Ishikawa (cell line): ENCODE measurements around the gene NOS1AP.
A peak's percentile ranks its signal among the peaks of the same experiment; 100 is the strongest.

Source experiments
- CEBPB ChIP-seq: IDR thresholded peaks from 2 replicates; pipeline ENCODE4 v1.6.1; 2012
- CREB1 ChIP-seq: IDR thresholded peaks from 2 replicates; pipeline ENCODE4 v1.6.1; 2012; ENCODE audit warnings: low read depth
- EGR1 ChIP-seq: IDR thresholded peaks from 2 replicates; pipeline ENCODE4 v1.6.1; 2012
- EP300 ChIP-seq: IDR thresholded peaks from 2 replicates; pipeline ENCODE4 v1.6.1; 2012; ENCODE audit warnings: borderline replicate concordance
- FOXM1 ChIP-seq: IDR thresholded peaks from 2 replicates; pipeline ENCODE4 v1.6.1; 2012; ENCODE audit warnings: low read depth, borderline replicate concordance
- MAX ChIP-seq: IDR thresholded peaks from 2 replicates; pipeline ENCODE4 v1.6.1; 2012
- NFIC ChIP-seq: IDR thresholded peaks from 2 replicates; pipeline ENCODE4 v1.6.1; 2012
- RAD21 ChIP-seq: IDR thresholded peaks from 2 replicates; pipeline ENCODE4 v1.6.1; 2012; ENCODE audit warnings: low read depth
- TAF1 ChIP-seq: IDR thresholded peaks from 2 replicates; pipeline ENCODE4 v1.6.1; 2012; ENCODE audit warnings: low read depth, mild to moderate bottlenecking
- TCF12 ChIP-seq: IDR thresholded peaks from 2 replicates; pipeline ENCODE4 v1.6.1; 2012; ENCODE audit warnings: low read depth
- TEAD4 ChIP-seq: IDR thresholded peaks from 2 replicates; pipeline ENCODE4 v1.6.1; 2012
- YY1 ChIP-seq: IDR thresholded peaks from 2 replicates; pipeline ENCODE4 v1.6.1; 2012; ENCODE audit warnings: low read depth
- ZBTB7A ChIP-seq: IDR thresholded peaks from 2 replicates; pipeline ENCODE4 v1.6.1; 2012; ENCODE audit warnings: low read depth
- TF ChIP-seq, protein P1 (sequence below): IDR thresholded peaks from 2 replicates; pipeline ENCODE4 v1.6.1; 2012
- TF ChIP-seq, protein P2 (sequence below): IDR thresholded peaks from 2 replicates; pipeline ENCODE4 v1.6.1; 2012; ENCODE audit warnings: low read depth, mild to moderate bottlenecking

Gene NOS1AP

GRCh38 chr1:162357681-162358266, 288.3 kb downstream of the NOS1AP start:
- TF ChIP-seq RAD21, result peak; percentile 68
- no peak for TF ChIP-seq NFIC
- no peak for TF ChIP-seq EP300
- no peak for TF ChIP-seq CREB1
- TF ChIP-seq, protein P1, sequence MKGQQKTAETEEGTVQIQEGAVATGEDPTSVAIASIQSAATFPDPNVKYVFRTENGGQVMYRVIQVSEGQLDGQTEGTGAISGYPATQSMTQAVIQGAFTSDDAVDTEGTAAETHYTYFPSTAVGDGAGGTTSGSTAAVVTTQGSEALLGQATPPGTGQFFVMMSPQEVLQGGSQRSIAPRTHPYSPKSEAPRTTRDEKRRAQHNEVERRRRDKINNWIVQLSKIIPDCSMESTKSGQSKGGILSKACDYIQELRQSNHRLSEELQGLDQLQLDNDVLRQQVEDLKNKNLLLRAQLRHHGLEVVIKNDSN, result no peak
- TF ChIP-seq FOXM1, result no peak
- TF ChIP-seq, protein P2, sequence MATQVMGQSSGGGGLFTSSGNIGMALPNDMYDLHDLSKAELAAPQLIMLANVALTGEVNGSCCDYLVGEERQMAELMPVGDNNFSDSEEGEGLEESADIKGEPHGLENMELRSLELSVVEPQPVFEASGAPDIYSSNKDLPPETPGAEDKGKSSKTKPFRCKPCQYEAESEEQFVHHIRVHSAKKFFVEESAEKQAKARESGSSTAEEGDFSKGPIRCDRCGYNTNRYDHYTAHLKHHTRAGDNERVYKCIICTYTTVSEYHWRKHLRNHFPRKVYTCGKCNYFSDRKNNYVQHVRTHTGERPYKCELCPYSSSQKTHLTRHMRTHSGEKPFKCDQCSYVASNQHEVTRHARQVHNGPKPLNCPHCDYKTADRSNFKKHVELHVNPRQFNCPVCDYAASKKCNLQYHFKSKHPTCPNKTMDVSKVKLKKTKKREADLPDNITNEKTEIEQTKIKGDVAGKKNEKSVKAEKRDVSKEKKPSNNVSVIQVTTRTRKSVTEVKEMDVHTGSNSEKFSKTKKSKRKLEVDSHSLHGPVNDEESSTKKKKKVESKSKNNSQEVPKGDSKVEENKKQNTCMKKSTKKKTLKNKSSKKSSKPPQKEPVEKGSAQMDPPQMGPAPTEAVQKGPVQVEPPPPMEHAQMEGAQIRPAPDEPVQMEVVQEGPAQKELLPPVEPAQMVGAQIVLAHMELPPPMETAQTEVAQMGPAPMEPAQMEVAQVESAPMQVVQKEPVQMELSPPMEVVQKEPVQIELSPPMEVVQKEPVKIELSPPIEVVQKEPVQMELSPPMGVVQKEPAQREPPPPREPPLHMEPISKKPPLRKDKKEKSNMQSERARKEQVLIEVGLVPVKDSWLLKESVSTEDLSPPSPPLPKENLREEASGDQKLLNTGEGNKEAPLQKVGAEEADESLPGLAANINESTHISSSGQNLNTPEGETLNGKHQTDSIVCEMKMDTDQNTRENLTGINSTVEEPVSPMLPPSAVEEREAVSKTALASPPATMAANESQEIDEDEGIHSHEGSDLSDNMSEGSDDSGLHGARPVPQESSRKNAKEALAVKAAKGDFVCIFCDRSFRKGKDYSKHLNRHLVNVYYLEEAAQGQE, result no peak
- no peak for TF ChIP-seq ZBTB7A

DNA sequence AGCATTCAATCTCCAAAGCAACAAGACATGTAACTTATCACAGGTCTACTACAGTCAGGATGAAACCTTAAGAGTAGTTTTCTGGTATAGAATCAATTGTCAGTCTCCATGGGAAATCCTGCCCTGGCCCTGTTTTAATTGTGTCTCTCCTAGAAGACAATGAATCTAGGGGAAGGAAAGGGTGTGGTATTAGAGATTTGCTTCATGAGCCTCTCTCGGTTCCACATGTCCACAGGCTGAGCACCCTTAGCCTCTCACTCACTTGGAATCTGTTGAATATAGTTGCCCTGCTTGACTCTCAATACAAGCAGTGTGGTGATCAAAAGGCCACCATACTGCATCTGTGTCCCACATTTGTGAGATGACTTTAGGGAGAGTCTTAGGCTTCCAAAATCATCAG, 289.4 kb downstream of the NOS1AP start:
- TF ChIP-seq, protein P2, result no peak
- TF ChIP-seq EGR1 (no peak), RAD21 (no peak), TCF12 (no peak), FOXM1 (no peak), MAX (no peak), TEAD4 (no peak), NFIC (no peak), ZBTB7A (no peak), YY1 (no peak), CREB1 (no peak)
- TF ChIP-seq, protein P1, result no peak

- no peak for TF ChIP-seq TCF12
- no peak for TF ChIP-seq FOXM1
These were observed 290.2 kb downstream of the NOS1AP start for GRCh38 chr1:162359523-162360236.

- no peak for TF ChIP-seq TCF12
- TF ChIP-seq MAX, result no peak
- TF ChIP-seq TEAD4, result no peak
- TF ChIP-seq EGR1, result no peak
- TF ChIP-seq, protein P2, result no peak
- no peak for TF ChIP-seq EP300
- no peak for TF ChIP-seq YY1
- TF ChIP-seq CEBPB, result no peak
- TF ChIP-seq TAF1, result no peak
- no peak for TF ChIP-seq CREB1
- no peak for TF ChIP-seq ZBTB7A
- no peak for TF ChIP-seq NFIC
- TF ChIP-seq, protein P1, result no peak
- TF ChIP-seq FOXM1, result no peak
These were observed 290.9 kb downstream of the NOS1AP start for GRCh38 chr1:162360237-162360873.
